Pulmonary artery endothelial cell (primary cell): ENCODE results near the gene SUSD1. TPM values are rescaled to one million over a fixed set of nuclear protein-coding genes. Genes with fewer than 3 reads are reported as not detected.

Experiments
- total RNA-seq: library from RNA; depleted of rRNA; stranded (reverse); fragments of >200 nt; gene quantifications from 2 replicates; pipeline ENCODE4 v1.2.3, GENCODE V29; 2014

The SUSD1 gene
- total RNA-seq, 1 donor from 2014 or later: 29.5 TPM

Other genes with a start within 250 kb of the SUSD1 start
- gene PTBP3, start 158.3 kb upstream of the SUSD1 start, total RNA-seq: 39.4 and 49.4 TPM in 2 replicates
- gene HSDL2, start 204.8 kb upstream of the SUSD1 start, total RNA-seq: 22.9 and 30.9 TPM in 2 replicates